Dedifferentiated amniotic fluid mesenchymal stem cell (primary cell): ENCODE measurements around the gene FLYWCH1.
"Not testable (repeated sequence)": the region's sequence is repeated elsewhere in the genome, so short reads cannot be mapped to it uniquely, and the experiment has no call there.

Experiments
- DNase-seq: peaks from one replicate; pipeline ENCODE4 v3.0.0-alpha.2; 2016; ENCODE audit errors: extremely low spot score

Gene FLYWCH1

GRCh38 chr16:2926650-2926999 is 14.9 kb downstream of the FLYWCH1 start:
- DNase-seq, result no peak

GRCh38 chr16:2927010-2927646 is 15.4 kb downstream of the FLYWCH1 start:
- DNase-seq, result peak; percentile 93

GRCh38 chr16:2928151-2928550 is 16.4 kb downstream of the FLYWCH1 start:
- DNase-seq, result not testable (repeated sequence)

GRCh38 chr16:2928796-2929195 is 17.1 kb downstream of the FLYWCH1 start:
- no peak for DNase-seq

- DNase-seq, result no peak
Observed at GRCh38 chr16:2929693-2930092, 18.0 kb downstream of the FLYWCH1 start.

GRCh38 chr16:2930236-2930635 is 18.5 kb downstream of the FLYWCH1 start:
- no peak for DNase-seq

GRCh38 chr16:2931231-2931914 is 19.6 kb downstream of the FLYWCH1 start:
- not testable (repeated sequence) for DNase-seq

GRCh38 chr16:2933136-2933535 is 21.4 kb downstream of the FLYWCH1 start:
- DNase-seq, result no peak

GRCh38 chr16:2933701-2934100 is 22.0 kb downstream of the FLYWCH1 start:
- DNase-seq, result no peak

- DNase-seq, result no peak
Observed at GRCh38 chr16:2934450-2934849, 22.7 kb downstream of the FLYWCH1 start.

GRCh38 chr16:2936436-2937011 is 24.8 kb downstream of the FLYWCH1 start:
- no peak for DNase-seq

- DNase-seq, result no peak
Observed at GRCh38 chr16:2937170-2937569, 25.4 kb downstream of the FLYWCH1 start.

GRCh38 chr16:2938206-2938605 is 26.5 kb downstream of the FLYWCH1 start:
- DNase-seq, result no peak

GRCh38 chr16:2939968-2940367 is 28.2 kb downstream of the FLYWCH1 start:
- DNase-seq, result no peak

- DNase-seq, result no peak
Observed at GRCh38 chr16:2942045-2942444, 30.3 kb downstream of the FLYWCH1 start.

- DNase-seq, result not testable (repeated sequence)
Observed at GRCh38 chr16:2943716-2944115, 32.0 kb downstream of the FLYWCH1 start.

- no peak for DNase-seq
Observed at GRCh38 chr16:2946649-2947048, 34.9 kb downstream of the FLYWCH1 start.

GRCh38 chr16:2948807-2949704 is 37.3 kb downstream of the FLYWCH1 start:
- no peak for DNase-seq

GRCh38 chr16:2949705-2950352 is 38.1 kb downstream of the FLYWCH1 start:
- no peak for DNase-seq

GRCh38 chr16:2950353-2950724 is 38.6 kb downstream of the FLYWCH1 start:
- DNase-seq, result no peak

- DNase-seq, result no peak
Observed at GRCh38 chr16:2950773-2951172, 39.0 kb downstream of the FLYWCH1 start.

GRCh38 chr16:2952679-2953078 is 40.9 kb downstream of the FLYWCH1 start:
- no peak for DNase-seq
